Natural killer cell treated with Interleukin-12 subunit alpha and Interleukin-12 subunit beta and Interleukin-15 and Interleukin-18, amount 100 ng/mL, for 72 hours (primary cell): ENCODE results near the gene LRRC3B. TPM values are rescaled to one million over a fixed set of nuclear protein-coding genes. Genes with fewer than 3 reads are reported as not detected.

Experiments
- ATAC-seq, 2 donors: fragments of 150-1000 bp; cut with Tn5 transposase in 1 of 2; sonication (Bioruptor Pico), chemical (Tn5 transposase) in 1 of 2; 2 replicates each; pipeline ENCODE4 v1.10.0; 2021
- DNase-seq: peaks from one replicate; pipeline ENCODE4 v3.0.0; 2022; ENCODE audit warnings: low spot score
- H3K27ac Mint-ChIP-seq, 2 donors: 1 replicate in 1 of 2; 2 replicates in 1 of 2; pipeline ENCODE4 v1.8.0; 2022; ENCODE audit warnings: mixed read lengths in 2 of 2, mild to moderate bottlenecking in 1 of 2, moderate library complexity in 1 of 2
- H3K27me3 Mint-ChIP-seq, 2 donors: 1 replicate in 1 of 2; 2 replicates in 1 of 2; pipeline ENCODE4 v1.8.0; 2022; ENCODE audit warnings: mixed read lengths in 2 of 2
- H3K36me3 Mint-ChIP-seq: one replicate; pipeline ENCODE4 v1.8.0; 2022; ENCODE audit warnings: mixed read lengths
- H3K4me1 Mint-ChIP-seq, 2 donors: 1 replicate in 1 of 2; 2 replicates in 1 of 2; pipeline ENCODE4 v1.8.0; 2022; ENCODE audit warnings: low read depth in 2 of 2, mixed read lengths in 2 of 2, mild to moderate bottlenecking in 1 of 2
- H3K4me3 Mint-ChIP-seq: one replicate; pipeline ENCODE4 v1.8.0; 2022; ENCODE audit warnings: mixed read lengths
- H3K9me3 Mint-ChIP-seq: 2 replicates; pipeline ENCODE4 v1.8.0; 2022; ENCODE audit warnings: mixed read lengths
- total RNA-seq, 2 donors: library from RNA; stranded (reverse); gene quantifications; one replicate each; pipeline ENCODE4 v1.2.3, GENCODE V29; 2022

Gene LRRC3B
- total RNA-seq, 2 donors from 2014 or later = not detected

DNA sequence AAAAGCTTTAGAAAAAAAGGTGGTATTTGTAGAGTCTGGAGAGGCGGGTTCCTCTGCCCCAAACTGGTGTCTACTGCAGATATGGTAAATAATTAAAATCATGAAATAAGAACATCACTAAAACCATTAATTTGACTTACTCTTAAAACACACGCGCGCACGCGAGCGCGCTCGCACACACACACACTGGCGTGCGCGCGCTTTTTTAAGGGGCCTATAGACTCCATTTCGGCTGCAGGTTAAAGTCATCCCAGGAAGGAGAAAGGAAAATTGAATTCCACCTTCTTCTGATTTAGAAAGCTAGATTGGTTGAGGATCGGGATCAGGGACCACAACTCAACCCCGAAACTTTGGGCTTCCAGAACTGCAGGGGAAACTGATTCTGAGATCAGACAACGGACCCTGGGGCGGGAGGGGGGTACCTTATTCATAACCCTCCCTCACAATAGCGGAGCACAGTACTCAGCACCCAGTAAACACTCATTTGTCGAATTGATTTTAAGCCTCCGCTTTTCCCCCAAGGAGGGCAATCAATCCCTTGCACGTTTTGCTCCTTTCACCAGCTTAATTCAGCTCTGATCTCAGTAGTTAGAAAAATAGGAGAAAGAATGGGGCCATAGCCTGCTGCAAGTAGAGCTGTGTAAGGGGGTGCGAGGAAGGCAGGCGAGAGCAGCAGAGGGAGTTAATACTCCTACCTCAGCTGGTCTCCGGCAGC, 509 bp upstream of the LRRC3B start:
- H3K36me3 Mint-ChIP-seq = peaks cover 4% of the 10 kb centered on the region
- no peak for ATAC-seq
- DNase-seq = no peak
- no peak overlapping the region for H3K27ac Mint-ChIP-seq
- H3K4me1 Mint-ChIP-seq = no peaks in the 10 kb centered on the region
- no peaks in the 10 kb centered on the region for H3K9me3 Mint-ChIP-seq
- no peak overlapping the region for H3K4me3 Mint-ChIP-seq
- H3K27me3 Mint-ChIP-seq = peaks cover 22 to 23% of the 10 kb centered on the region in 2 donors

DNA sequence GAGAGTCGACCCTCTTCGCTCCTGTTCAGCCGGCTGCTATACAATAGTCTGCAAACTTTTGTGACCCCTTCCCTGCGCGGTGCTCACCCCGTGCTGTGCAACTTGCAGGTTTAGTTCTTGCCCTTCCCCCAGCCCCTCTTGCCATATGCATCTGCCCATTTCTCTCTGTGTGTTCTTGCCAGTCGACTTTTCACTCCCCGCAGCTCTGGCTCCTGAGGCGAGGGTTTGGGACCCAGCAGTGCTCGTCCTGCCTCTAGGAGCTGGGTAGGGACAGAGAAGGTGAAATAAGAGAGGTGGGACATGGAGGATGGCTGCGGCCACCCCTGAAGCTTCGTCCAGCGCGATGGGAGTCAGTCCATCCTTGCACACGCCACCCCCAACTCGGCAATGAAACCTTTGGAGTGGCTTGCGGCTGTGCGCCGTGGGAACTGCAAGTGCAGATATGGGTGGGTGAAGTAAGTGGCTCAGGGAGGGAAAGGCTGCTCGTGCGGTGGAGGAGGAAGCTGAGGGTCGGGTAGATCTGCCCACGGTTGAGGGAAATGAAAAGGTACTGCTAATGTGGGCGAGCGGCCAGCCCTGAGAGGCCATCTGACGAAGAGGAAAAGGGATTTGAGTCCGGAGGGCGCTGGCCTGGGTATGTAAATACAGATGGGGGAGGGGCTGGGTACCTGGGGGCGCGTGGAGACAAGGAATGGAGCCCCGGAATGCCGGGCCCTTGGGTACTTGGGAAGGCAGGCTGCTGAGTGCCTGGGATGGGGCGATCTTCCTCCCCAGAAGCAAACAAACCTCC, 1.0 kb downstream of the LRRC3B start:
- Mint-ChIP-seq H3K4me1 (no peaks in the 10 kb centered on the region), H3K36me3 (peaks cover 4% of the 10 kb centered on the region), H3K27ac (no peak overlapping the region), H3K9me3 (peaks cover 2% of the 10 kb centered on the region), H3K4me3 (no peak overlapping the region), H3K27me3 (peaks cover 22 to 23% of the 10 kb centered on the region in 2 donors)
- DNase-seq (no peak), ATAC-seq (no peak)

DNA sequence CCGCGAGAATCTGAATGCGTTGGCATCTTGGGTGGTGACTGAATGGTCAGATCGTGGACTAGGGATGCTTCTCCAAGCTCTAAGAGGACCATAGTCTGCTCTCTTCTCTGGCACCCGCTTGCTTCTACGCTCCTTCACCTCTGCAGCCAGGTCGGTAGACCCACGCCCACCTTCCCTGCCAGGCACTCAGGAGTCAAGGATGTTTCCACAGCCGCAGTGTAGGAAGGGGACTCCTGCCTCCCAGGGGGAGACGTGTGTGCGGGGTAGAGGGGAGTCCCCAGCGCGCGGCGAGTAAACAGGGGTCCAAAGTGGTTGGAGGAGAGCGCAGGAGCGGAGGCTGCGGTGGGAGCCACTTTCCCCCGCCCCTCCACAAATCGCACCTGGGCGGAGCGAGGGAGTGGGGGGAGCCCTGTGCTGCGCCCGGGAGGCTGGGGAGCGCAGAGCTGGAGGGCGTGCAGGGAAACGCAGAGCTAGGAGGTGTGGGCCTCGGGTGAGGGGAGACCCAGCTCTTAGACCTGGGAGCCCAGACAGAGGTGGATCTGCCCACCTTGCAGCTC, 1.7 kb downstream of the LRRC3B start:
- Mint-ChIP-seq H3K4me3 (no peak overlapping the region), H3K27me3 (peaks cover 22 to 23% of the 10 kb centered on the region in 2 donors), H3K27ac (no peak overlapping the region), H3K9me3 (peaks cover 2% of the 10 kb centered on the region), H3K4me1 (no peaks in the 10 kb centered on the region), H3K36me3 (peaks cover 4% of the 10 kb centered on the region)
- no peak for DNase-seq
- ATAC-seq = peak in 1 of 2 donors; percentile 38

GRCh38 chr3:26625187-26625586, 2.6 kb downstream of the LRRC3B start:
- Mint-ChIP-seq H3K27ac (no peak overlapping the region), H3K9me3 (peaks cover 2% of the 10 kb centered on the region), H3K36me3 (peaks cover 4% of the 10 kb centered on the region), H3K4me3 (no peak overlapping the region), H3K27me3 (peaks cover 22 to 23% of the 10 kb centered on the region in 2 donors), H3K4me1 (no peaks in the 10 kb centered on the region)
- ATAC-seq (no peak), DNase-seq (no peak)

DNA sequence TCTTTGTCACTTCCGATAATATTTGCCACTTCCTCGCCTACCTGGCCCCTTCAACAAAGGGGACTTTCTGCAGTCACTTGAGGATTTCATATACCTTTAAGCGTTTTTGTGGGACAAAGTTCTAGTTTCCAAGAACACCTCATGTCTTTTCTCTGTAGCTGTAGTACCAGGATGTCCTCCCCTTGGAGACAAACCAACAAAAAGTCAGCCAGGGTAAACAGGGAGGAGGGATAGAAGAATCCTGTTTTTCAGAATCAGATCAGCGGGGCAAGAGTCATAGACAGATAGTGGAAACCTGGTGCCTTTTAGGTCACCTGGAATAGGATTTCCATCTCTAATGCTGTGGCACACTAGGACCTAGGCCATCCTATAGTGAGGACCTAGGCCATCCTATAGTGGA, 4.5 kb downstream of the LRRC3B start:
- H3K27me3 Mint-ChIP-seq = peaks cover 12 to 15% of the 10 kb centered on the region in 2 donors
- H3K36me3 Mint-ChIP-seq = no peaks in the 10 kb centered on the region
- H3K9me3 Mint-ChIP-seq = peaks cover 2% of the 10 kb centered on the region
- no peak for DNase-seq
- no peak overlapping the region for H3K4me3 Mint-ChIP-seq
- ATAC-seq = no peak
- no peak overlapping the region for H3K27ac Mint-ChIP-seq
- no peaks in the 10 kb centered on the region for H3K4me1 Mint-ChIP-seq

GRCh38 chr3:26628915-26629314, 6.3 kb downstream of the LRRC3B start:
- ATAC-seq (no peak), DNase-seq (no peak)
- Mint-ChIP-seq H3K4me1 (no peaks in the 10 kb centered on the region), H3K9me3 (peaks cover 7% of the 10 kb centered on the region), H3K36me3 (no peaks in the 10 kb centered on the region), H3K27ac (no peak overlapping the region), H3K27me3 (peaks cover 3 to 4% of the 10 kb centered on the region in 2 donors), H3K4me3 (no peak overlapping the region)

- no peak for ATAC-seq
- Mint-ChIP-seq H3K4me1 (no peaks in the 10 kb centered on the region), H3K9me3 (peaks cover 7% of the 10 kb centered on the region), H3K4me3 (no peak overlapping the region), H3K36me3 (no peaks in the 10 kb centered on the region), H3K27ac (no peak overlapping the region), H3K27me3 (no peaks in the 10 kb centered on the region)
- DNase-seq = no peak
These were observed 8.3 kb downstream of the LRRC3B start for GRCh38 chr3:26630669-26631389.

- H3K4me1 Mint-ChIP-seq = no peaks in the 10 kb centered on the region
These were observed 8.8 kb downstream of the LRRC3B start for GRCh38 chr3:26631390-26631738.

GRCh38 chr3:26634601-26635000, 12.0 kb downstream of the LRRC3B start:
- ATAC-seq (no peak), DNase-seq (no peak)
- H3K27me3 Mint-ChIP-seq = no peaks in the 10 kb centered on the region
- no peak overlapping the region for H3K4me3 Mint-ChIP-seq
- no peak overlapping the region for H3K27ac Mint-ChIP-seq
- no peaks in the 10 kb centered on the region for H3K36me3 Mint-ChIP-seq
- H3K9me3 Mint-ChIP-seq = peaks cover 8% of the 10 kb centered on the region
- no peaks in the 10 kb centered on the region for H3K4me1 Mint-ChIP-seq

More at GRCh38 chr3:26631390-26631738, 8.8 kb downstream of the LRRC3B start:
- no peak overlapping the region for H3K4me3 Mint-ChIP-seq
- DNase-seq (no peak), ATAC-seq (no peak)
- peaks cover 7% of the 10 kb centered on the region for H3K9me3 Mint-ChIP-seq
- no peak overlapping the region for H3K27ac Mint-ChIP-seq
- H3K36me3 Mint-ChIP-seq = no peaks in the 10 kb centered on the region
- H3K27me3 Mint-ChIP-seq = no peaks in the 10 kb centered on the region

- no peaks in the 10 kb centered on the region for H3K4me1 Mint-ChIP-seq
These were observed 13.6 kb downstream of the LRRC3B start for GRCh38 chr3:26636096-26636727.

GRCh38 chr3:26637698-26638097, 15.1 kb downstream of the LRRC3B start:
- no peak overlapping the region for H3K4me3 Mint-ChIP-seq
- no peaks in the 10 kb centered on the region for H3K4me1 Mint-ChIP-seq
- no peaks in the 10 kb centered on the region for H3K36me3 Mint-ChIP-seq
- DNase-seq (no peak), ATAC-seq (no peak)
- H3K9me3 Mint-ChIP-seq = peaks cover 8% of the 10 kb centered on the region
- H3K27me3 Mint-ChIP-seq = no peaks in the 10 kb centered on the region
- no peak overlapping the region for H3K27ac Mint-ChIP-seq

More at GRCh38 chr3:26636096-26636727, 13.6 kb downstream of the LRRC3B start:
- no peak overlapping the region for H3K4me3 Mint-ChIP-seq
- ATAC-seq = no peak
- H3K36me3 Mint-ChIP-seq = no peaks in the 10 kb centered on the region
- H3K27me3 Mint-ChIP-seq = no peaks in the 10 kb centered on the region
- no peak overlapping the region for H3K27ac Mint-ChIP-seq
- DNase-seq = no peak
- peaks cover 8% of the 10 kb centered on the region for H3K9me3 Mint-ChIP-seq

GRCh38 chr3:26638113-26638512, 15.5 kb downstream of the LRRC3B start:
- H3K4me1 Mint-ChIP-seq = no peaks in the 10 kb centered on the region
- no peak overlapping the region for H3K4me3 Mint-ChIP-seq
- no peak overlapping the region for H3K27ac Mint-ChIP-seq
- H3K27me3 Mint-ChIP-seq = no peaks in the 10 kb centered on the region
- ATAC-seq (no peak), DNase-seq (no peak)
- H3K36me3 Mint-ChIP-seq = no peaks in the 10 kb centered on the region
- H3K9me3 Mint-ChIP-seq = peaks cover 4% of the 10 kb centered on the region

- H3K36me3 Mint-ChIP-seq = no peaks in the 10 kb centered on the region
- no peak overlapping the region for H3K4me3 Mint-ChIP-seq
- no peak for ATAC-seq
- no peaks in the 10 kb centered on the region for H3K4me1 Mint-ChIP-seq
- H3K9me3 Mint-ChIP-seq = peaks cover 4% of the 10 kb centered on the region
- no peak overlapping the region for H3K27ac Mint-ChIP-seq
- H3K27me3 Mint-ChIP-seq = no peaks in the 10 kb centered on the region
- no peak for DNase-seq
These were observed 16.8 kb downstream of the LRRC3B start for GRCh38 chr3:26639339-26639738.
